ENCODE data around the gene KRT33B.

The KRT33B gene

GRCh38 chr17:41328207-41328606 is 41.4 kb downstream of the KRT33B start:
- TF ChIP-seq ZC3H10 (CRISPR knock-in tag; IDR thresholded peaks at IDR 0.05) = no peak
- TF ChIP-seq, protein P1, sequence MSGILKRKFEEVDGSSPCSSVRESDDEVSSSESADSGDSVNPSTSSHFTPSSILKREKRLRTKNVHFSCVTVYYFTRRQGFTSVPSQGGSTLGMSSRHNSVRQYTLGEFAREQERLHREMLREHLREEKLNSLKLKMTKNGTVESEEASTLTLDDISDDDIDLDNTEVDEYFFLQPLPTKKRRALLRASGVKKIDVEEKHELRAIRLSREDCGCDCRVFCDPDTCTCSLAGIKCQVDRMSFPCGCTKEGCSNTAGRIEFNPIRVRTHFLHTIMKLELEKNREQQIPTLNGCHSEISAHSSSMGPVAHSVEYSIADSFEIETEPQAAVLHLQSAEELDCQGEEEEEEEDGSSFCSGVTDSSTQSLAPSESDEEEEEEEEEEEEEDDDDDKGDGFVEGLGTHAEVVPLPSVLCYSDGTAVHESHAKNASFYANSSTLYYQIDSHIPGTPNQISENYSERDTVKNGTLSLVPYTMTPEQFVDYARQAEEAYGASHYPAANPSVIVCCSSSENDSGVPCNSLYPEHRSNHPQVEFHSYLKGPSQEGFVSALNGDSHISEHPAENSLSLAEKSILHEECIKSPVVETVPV (CRISPR knock-in tag; IDR thresholded peaks at IDR 0.05) = no peak
- TF ChIP-seq RARB (CRISPR knock-in tag; IDR thresholded peaks at IDR 0.05) = no peak
- TF ChIP-seq OSR1 (CRISPR knock-in tag; IDR thresholded peaks at IDR 0.05) = no peak
- TF ChIP-seq ARNTL (CRISPR knock-in tag; IDR thresholded peaks at IDR 0.05; ENCODE audit: borderline replicate concordance, low read depth) = no peak
- TF ChIP-seq ZNF70 (CRISPR knock-in tag; IDR thresholded peaks at IDR 0.05) = no peak
- TF ChIP-seq ZFP30 (CRISPR knock-in tag; IDR thresholded peaks at IDR 0.05) = no peak
- no peak for TF ChIP-seq ZNF565 (CRISPR knock-in tag; conservative IDR thresholded peaks at IDR 0.05; ENCODE audit: low read depth)
- no peak for TF ChIP-seq TCF4 (CRISPR knock-in tag; IDR thresholded peaks at IDR 0.05; ENCODE audit: borderline replicate concordance)
- ATAC-seq = no peak

- ATAC-seq = no peak
- TF ChIP-seq GLIS3 (CRISPR knock-in tag; IDR thresholded peaks at IDR 0.05) (no peak), OSR1 (CRISPR knock-in tag; IDR thresholded peaks at IDR 0.05) (no peak), CSDC2 (CRISPR knock-in tag; IDR thresholded peaks at IDR 0.05) (no peak), PPARA (CRISPR knock-in tag; IDR thresholded peaks at IDR 0.05; ENCODE audit: borderline replicate concordance) (no peak), SNAI2 (CRISPR knock-in tag; IDR thresholded peaks at IDR 0.05) (no peak), TOX (CRISPR knock-in tag; IDR thresholded peaks at IDR 0.05; ENCODE audit: borderline replicate concordance) (no peak)
- TF ChIP-seq, protein P2, sequence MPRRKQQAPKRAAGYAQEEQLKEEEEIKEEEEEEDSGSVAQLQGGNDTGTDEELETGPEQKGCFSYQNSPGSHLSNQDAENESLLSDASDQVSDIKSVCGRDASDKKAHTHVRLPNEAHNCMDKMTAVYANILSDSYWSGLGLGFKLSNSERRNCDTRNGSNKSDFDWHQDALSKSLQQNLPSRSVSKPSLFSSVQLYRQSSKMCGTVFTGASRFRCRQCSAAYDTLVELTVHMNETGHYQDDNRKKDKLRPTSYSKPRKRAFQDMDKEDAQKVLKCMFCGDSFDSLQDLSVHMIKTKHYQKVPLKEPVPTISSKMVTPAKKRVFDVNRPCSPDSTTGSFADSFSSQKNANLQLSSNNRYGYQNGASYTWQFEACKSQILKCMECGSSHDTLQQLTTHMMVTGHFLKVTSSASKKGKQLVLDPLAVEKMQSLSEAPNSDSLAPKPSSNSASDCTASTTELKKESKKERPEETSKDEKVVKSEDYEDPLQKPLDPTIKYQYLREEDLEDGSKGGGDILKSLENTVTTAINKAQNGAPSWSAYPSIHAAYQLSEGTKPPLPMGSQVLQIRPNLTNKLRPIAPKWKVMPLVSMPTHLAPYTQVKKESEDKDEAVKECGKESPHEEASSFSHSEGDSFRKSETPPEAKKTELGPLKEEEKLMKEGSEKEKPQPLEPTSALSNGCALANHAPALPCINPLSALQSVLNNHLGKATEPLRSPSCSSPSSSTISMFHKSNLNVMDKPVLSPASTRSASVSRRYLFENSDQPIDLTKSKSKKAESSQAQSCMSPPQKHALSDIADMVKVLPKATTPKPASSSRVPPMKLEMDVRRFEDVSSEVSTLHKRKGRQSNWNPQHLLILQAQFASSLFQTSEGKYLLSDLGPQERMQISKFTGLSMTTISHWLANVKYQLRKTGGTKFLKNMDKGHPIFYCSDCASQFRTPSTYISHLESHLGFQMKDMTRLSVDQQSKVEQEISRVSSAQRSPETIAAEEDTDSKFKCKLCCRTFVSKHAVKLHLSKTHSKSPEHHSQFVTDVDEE (CRISPR knock-in tag; IDR thresholded peaks at IDR 0.05) = no peak
Observed at GRCh38 chr17:41327411-41328120, 42.0 kb downstream of the KRT33B start.

DNA sequence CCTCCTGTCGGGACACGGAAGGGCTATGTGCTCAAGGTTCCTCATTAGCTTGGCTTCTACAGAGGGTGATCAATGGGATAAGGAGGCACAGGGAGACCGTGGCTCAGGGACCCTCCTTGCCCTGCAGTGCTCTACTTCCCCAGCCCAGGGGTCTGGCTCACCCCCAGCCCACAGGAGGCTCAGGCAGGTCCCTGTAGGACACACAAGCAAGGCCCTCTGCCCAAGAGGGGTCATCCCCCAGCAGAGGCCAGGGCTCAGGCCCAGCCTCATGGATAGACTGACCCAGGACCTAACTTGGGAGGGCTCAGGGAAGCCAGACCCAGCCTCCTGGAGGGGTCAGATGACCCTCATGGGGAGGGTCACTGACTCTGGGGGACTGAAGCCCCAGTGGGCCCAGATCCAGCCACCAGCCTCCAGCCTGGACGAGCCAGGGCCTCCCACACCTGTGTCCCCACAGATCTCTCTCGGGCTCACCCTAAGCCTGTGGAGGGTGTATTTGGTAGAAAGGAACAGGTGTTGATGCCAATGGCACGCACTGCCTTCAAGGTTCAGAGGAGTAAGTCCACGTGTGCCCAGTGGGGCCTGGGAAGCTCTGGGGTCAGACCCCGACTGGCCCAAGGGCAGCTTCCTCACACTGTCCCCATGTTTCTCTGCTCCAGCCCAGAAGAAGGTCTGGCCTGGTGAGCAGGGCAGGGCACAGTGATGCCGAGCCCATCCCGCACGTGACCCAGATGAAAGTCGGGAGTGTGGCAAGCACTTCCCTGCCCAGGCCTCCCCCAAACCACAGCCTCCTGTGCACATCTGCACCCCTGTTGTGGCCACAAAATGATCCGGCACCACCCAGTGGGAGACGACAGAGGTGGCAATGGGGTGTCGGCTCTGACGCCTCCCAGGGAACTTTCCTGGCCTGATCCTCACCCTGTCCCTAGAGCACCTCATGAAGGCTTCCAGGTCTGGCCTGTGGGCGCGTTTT is 43.2 kb downstream of the KRT33B start:
- no peak for TF ChIP-seq CSDC2 (CRISPR knock-in tag; IDR thresholded peaks at IDR 0.05)
- no peak for ATAC-seq

DNA sequence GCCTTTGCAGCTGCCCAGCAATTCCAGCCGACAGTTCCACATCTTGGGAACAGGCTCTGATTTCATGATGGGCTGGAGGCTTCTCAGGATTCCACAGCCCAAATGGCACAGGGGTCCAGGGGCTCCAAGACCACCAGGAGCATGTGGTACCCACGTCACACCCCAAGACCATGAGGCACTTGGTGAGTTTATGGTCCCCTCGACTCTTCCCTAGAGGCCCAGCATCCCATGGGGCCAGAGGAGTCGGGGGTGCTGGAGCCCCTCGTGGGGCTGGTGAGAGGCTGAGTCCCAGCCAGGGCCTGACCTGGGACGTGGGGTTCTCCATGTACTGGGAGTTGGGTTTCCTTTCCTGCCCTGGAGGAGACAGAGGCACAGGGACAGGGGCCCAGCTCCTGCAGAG is 44.0 kb downstream of the KRT33B start:
- ATAC-seq = no peak
- TF ChIP-seq ISL1 (CRISPR knock-in tag; IDR thresholded peaks at IDR 0.05) (no peak), ZC3H10 (CRISPR knock-in tag; IDR thresholded peaks at IDR 0.05) (no peak), ZNF8 (CRISPR knock-in tag; IDR thresholded peaks at IDR 0.05) (no peak), ESRRG (CRISPR knock-in tag; IDR thresholded peaks at IDR 0.05) (no peak)
- TF ChIP-seq, protein P1 (CRISPR knock-in tag; IDR thresholded peaks at IDR 0.05) = no peak
- TF ChIP-seq, protein P2 (CRISPR knock-in tag; IDR thresholded peaks at IDR 0.05) = no peak

Measured in SK-N-SH treated with all-trans-retinoic acid at 6 μM for 48 hours (cell line).